Activated T-cell treated with anti-CD3 and anti-CD28 coated beads, Interleukin-2, amount 50 U/mL, for 48 hours (primary cell): ENCODE data around the gene EXD2.
A peak's percentile ranks its signal among the peaks of the same experiment; 100 is the strongest.
"Not testable (repeated sequence)": the region's sequence is repeated elsewhere in the genome, so short reads cannot be mapped to it uniquely, and the experiment has no call there.

Experiments
- DNase-seq, 2 experiments: peaks; one replicate each; pipeline ENCODE4 v3.0.0-alpha.2; 2020

Gene EXD2, protein sequence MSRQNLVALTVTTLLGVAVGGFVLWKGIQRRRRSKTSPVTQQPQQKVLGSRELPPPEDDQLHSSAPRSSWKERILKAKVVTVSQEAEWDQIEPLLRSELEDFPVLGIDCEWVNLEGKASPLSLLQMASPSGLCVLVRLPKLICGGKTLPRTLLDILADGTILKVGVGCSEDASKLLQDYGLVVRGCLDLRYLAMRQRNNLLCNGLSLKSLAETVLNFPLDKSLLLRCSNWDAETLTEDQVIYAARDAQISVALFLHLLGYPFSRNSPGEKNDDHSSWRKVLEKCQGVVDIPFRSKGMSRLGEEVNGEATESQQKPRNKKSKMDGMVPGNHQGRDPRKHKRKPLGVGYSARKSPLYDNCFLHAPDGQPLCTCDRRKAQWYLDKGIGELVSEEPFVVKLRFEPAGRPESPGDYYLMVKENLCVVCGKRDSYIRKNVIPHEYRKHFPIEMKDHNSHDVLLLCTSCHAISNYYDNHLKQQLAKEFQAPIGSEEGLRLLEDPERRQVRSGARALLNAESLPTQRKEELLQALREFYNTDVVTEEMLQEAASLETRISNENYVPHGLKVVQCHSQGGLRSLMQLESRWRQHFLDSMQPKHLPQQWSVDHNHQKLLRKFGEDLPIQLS

GRCh38 chr14:69191340-69192111 lies at the start of gene EXD2:
Gene EXD2, plus strand, starts transcription at chr14:69191498. Its CDS starts 17,973 bp downstream, at chr14:69209471.
- peak; percentile 82 to 84 for DNase-seq

GRCh38 chr14:69141550-69141949 lies 49.7 kb upstream of the EXD2 start:
- no peak for DNase-seq

- no peak for DNase-seq
These were observed 49.2 kb upstream of the EXD2 start for GRCh38 chr14:69142101-69142500.

DNA sequence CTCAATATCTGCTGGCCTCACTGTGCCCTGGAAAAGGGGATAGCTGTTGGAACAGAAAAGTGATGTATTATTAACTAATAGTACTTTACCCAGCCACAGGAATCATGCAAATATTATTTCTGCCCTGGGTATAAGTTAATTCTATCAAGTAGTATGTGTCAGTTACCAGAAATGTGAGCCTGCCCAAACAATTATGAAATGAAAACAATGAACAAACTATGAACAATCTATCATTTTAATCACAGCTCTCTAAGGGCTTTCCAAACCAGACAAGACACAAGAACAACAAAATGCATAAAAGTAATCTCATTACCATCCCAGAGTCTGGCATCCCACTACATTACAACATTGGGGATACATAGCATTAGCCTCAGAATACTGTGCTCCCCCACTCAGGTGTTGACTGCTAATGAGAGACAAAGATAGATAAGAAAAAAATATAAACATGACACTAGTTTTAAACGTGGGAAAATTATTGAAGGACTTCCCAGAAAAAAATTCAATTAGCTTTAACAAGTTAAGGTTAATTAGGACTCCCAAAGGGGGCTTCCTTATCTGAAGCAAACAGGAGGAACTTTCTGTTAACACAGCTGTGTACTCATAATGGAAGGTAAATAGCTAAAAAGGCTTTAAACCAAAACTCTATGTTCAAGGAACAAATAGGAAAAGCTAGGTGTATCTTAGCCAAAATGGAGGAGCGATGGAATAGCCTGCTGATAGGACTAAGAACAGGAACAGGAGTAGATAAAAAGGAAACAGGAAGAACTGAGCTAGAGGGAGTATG lies 41.6 kb upstream of the EXD2 start:
- DNase-seq = no peak

- peak; percentile 80 to 88 for DNase-seq
These were observed 39.7 kb upstream of the EXD2 start for GRCh38 chr14:69151458-69152180.

GRCh38 chr14:69152181-69152901 lies 39.0 kb upstream of the EXD2 start:
- peak; percentile 44 to 50 for DNase-seq

DNA sequence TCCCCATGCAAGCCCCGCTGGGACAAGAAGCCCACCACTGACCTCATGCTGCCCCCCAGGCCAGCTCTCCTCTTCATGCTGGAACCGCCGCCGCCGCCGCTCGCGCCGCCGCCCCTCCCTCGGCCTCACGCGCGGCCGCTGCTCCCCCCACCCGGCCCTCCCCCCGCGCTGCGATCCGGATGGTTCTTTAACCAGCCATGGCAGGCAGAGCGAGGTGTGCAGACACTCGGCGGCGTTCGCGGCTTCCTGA lies 38.5 kb upstream of the EXD2 start, which contains the start of gene DCAF5:
DCAF5 (minus strand) TSS at position 218 of the 250 bp plus-strand sequence; CDS start at position 77, 141 bp downstream.
- peak; percentile 87 to 92 for DNase-seq

GRCh38 chr14:69153152-69153872 lies 38.0 kb upstream of the EXD2 start:
- no peak for DNase-seq

GRCh38 chr14:69153873-69154270 lies 37.4 kb upstream of the EXD2 start:
- DNase-seq = peak in 1 of 2 experiments; percentile 31

GRCh38 chr14:69154779-69155178 lies 36.5 kb upstream of the EXD2 start:
- no peak for DNase-seq

DNA sequence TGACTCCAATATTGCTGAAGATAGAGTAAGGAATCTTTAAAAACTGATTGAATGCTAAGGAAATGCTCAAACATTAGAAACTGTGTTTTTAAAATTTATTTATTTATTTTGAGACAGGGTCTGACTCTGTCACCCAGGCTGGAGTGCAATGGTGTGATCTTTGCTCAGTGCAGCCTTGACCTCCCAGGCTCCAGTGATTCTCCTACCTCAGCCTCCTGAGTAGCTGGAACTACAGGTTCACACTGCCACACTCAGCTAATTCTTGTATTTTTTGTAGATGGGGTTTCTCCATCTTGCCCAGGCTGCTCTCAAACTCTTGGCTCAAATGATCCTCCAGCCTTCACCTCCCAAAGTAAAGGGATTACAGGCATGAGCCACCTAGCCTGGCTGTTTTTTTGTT lies 35.1 kb upstream of the EXD2 start:
- DNase-seq = no peak

DNA sequence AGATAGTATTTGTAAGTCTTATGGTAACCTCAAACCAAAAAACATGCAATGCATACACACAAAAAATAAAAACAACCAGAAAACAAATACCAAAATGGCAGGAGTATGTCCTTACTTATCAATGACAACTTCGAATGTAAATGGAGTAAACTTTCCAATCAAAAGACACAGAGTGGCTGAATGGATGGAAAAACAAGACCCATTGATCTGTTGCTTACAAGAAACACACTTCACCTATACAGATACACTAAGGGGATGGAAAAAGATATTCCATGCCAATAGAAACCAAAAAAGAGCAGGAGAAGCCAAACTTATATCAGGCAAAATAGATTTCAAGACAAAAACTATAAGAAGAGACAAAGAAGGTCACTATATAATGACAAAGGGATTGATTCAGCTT lies 29.7 kb upstream of the EXD2 start:
- DNase-seq = no peak

DNA sequence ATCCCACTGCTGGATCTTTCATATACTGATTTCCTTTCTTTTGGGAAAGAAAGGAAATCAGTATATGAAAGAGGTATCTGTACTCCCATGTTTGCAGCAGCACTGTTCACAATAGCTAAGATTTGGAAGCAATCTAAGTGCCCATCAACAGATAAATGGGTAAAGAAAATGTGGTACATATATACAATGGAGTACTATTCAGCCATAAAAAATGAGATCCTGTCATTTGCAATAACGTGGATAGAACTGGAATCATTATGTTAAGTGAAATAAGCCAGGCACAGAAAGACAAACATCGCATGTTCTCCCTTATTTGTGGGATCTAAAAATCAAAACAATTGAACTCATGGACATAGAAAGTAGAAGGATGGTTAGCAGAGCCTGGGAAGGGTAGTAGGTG lies 25.5 kb upstream of the EXD2 start:
- not testable (repeated sequence) for DNase-seq

DNA sequence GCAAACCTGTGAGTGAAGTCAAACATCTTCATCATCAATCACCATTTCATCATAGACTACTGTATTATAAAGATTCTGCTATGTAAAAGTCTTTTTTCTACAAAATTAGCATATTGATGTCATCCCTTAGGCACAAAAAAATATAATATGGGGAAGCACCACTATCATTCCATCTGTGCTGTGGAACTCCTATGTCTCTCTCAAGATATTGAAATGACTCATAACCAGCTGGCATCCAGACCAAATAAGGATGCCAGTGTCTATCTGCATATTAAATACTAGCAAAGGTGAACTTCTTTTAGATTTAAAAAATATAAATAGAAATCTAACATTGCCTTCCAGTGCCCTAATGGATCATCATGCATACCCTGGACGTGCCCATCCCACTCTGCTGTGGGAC lies 20.5 kb upstream of the EXD2 start:
- DNase-seq = no peak

DNA sequence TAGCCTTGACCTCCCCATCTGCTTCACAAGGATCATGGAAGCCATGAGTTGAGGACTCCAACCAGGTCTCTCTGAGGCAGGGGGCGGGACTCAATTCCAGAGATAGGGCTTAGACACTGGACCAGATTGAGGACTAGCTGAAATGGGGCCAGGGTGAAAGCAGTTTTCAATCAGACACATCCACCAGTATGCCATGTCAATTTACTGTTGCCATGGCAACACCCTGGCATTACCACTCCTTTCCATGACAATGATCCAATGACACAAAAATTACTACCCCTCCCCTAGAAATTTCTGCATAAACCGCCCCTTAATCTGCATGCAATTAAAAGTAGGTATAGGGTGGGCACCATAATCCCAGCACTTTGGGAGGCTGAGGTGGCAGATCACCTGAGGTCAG lies 19.7 kb upstream of the EXD2 start:
- DNase-seq = no peak

DNA sequence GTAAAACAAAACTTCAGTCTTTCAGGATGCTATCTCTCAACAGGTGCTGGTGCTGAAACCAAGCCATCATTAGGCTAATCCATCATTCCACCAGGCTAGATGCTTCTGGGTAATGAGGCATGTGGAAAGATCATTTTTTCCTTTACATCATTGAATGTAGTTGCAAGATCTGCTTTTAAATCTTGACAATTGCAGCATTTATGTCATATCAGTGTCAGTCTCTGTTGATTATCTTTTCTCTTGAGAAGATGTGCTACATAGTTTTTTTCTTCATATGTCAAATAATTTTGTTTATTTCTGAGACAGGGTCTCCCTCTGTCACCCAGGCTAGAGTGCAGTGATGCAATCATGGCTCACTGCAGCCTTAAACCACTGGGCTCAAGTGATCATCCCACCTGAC lies 16.2 kb upstream of the EXD2 start:
- no peak for DNase-seq

DNA sequence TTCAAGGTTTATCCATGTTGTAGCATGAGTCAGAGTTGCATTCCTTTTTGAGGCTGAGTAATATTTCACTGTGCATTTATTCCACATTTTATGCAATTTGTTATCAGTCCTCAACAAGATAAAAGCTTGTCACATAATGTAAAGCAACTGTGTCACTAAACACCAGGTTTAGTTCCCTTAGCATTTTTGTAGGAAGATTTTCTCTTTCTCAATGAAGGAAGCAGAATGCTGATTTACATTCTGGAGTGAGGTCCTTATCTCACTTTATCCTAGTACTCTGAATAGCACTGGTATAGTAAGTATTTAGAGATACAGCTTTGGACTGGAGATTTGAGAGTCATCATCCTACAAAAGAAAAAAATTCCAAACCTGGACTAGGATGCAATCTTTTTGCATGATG lies 9.8 kb upstream of the EXD2 start:
- DNase-seq = no peak

DNA sequence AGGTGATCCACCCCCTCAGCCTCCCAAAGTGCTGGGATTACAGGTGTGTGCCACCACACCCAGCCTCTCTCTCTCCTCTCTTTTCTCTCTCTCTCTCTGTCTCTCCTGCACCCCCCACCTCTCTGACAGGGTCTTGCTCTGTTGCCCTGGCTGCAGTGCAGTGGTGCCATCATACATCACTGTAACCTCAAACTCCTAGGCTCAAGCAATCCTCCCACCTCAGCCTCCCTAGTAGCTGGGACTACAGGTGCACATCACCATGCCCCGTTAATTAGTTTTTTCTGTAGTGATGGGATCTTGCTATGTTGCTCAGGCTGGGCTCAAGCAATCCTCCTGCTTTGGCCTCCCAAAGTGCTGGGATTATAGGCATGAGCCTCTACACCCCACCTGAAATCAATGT lies 8.7 kb upstream of the EXD2 start:
- not testable (repeated sequence) for DNase-seq

DNA sequence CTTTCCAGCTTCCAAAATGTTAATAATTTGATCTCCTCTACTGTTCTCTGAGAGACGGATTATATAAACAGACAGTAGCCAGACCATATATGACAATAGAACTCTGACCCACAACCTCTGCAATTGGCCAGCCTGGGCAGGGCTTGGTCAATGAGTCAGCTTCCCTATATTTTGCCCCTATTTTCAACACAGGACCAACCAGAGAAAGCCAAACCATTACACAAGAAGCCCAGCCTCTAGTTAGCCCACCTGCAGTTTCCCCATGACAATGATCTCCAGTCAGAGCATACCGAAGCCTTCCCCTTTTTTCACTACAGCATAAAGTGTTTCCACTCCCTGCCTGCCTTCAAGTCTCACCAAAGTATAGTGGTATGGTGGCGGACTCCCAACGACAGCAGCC lies 7.6 kb upstream of the EXD2 start:
- DNase-seq = no peak

GRCh38 chr14:69190191-69190590 lies 1.1 kb upstream of the EXD2 start:
- DNase-seq = no peak

- DNase-seq = no peak
These were observed 2.4 kb downstream of the EXD2 start for GRCh38 chr14:69193721-69194120.
